Left lung (tissue), 10 donors: ENCODE data around the gene PWWP2A. TPM values are rescaled to one million over a fixed set of nuclear protein-coding genes. Genes with fewer than 3 reads are reported as not detected.

Source experiments
- ATAC-seq: fragments of 200-7000 bp; cut with Tn5 transposase; one replicate; pipeline ENCODE4 v1.9.1; 2020; ENCODE audit warnings: moderate library complexity
- DNase-seq, 4 donors: peaks; one replicate each; pipeline ENCODE4 v3.0.0-alpha.2; 2013 to 2020
- H3K27ac ChIP-seq, 2 donors: fragments of 200-600 bp; sonication (generic) in 1 of 2; one replicate each; pipeline versions ENCODE4 v1.5.0 to v1.8.0; 2020 to 2021
- H3K27me3 ChIP-seq, 2 donors: fragments of 200-600 bp; sonication (generic) in 1 of 2; one replicate each; pipeline versions ENCODE4 v1.5.0 to v1.8.0; 2020 to 2021
- H3K36me3 ChIP-seq, 2 donors: fragments of 200-600 bp; sonication (generic) in 1 of 2; one replicate each; pipeline versions ENCODE4 v1.5.0 to v1.8.0; 2020 to 2021
- H3K4me1 ChIP-seq, 2 donors: fragments of 200-600 bp; one replicate each; pipeline ENCODE4 v1.8.0; 2021
- H3K4me3 ChIP-seq, 2 donors: fragments of 200-600 bp; sonication (generic) in 1 of 2; one replicate each; pipeline versions ENCODE4 v1.5.0 to v1.8.0; 2020 to 2021; ENCODE audit warnings: mild to moderate bottlenecking in 1 of 2
- H3K9me3 ChIP-seq, 2 donors: fragments of 200-600 bp; sonication (generic) in 1 of 2; one replicate each; pipeline versions ENCODE4 v1.5.0 to v1.8.0; 2020 to 2021
- CTCF ChIP-seq, 2 donors: fragments of 200-600 bp; sonication (generic) in 1 of 2; IDR thresholded peaks; one replicate each; pipeline versions ENCODE4 v1.5.0 to v1.8.0; 2021; ENCODE audit warnings: antibody characterized with exemption in 2 of 2
- intact Hi-C, 2 donors: fragments of 100-400 bp; cut with DNase I; formaldehyde crosslinking; loops; one replicate each; pipeline versions ENCODE4 v1.11.2 to v1.14.2; 2022
- polyA plus RNA-seq, 6 donors: library from polyadenylated mRNA; unstranded; fragments of 120-200 nt; gene quantifications; one replicate each; pipeline ENCODE4 v1.2.1, GENCODE V29; 2013; ENCODE audit not compliant: insufficient read length in 6 of 6
- total RNA-seq, 2 donors: library from RNA; stranded (reverse); fragmentation: NEBNext Ultra II Directional; extraction: Animal tissue kit (Norgen Biotek cat#: 25700); gene quantifications; one replicate each; pipeline ENCODE4 v1.2.1, GENCODE V29; 2021
- donor health status: DM: no; HTN: yes; CAD: no.
- donor health status: DM: no; HTN: no; CAD: no.

Gene PWWP2A
- total and polyA plus RNA-seq, 8 donors, result 24.6 to 37.2 (median 34.7) TPM

GRCh38 chr5:160054831-160055230, 64.4 kb downstream of the PWWP2A start:
- intact Hi-C loops, result no loop called here
- peak; percentile 41 for ATAC-seq
- no peak for DNase-seq
- Histone ChIP-seq H3K27ac (no peak overlapping the region), H3K4me1 (no peaks in the 10 kb centered on the region), H3K36me3 (peaks cover 0 to 95% of the 10 kb centered on the region in 2 donors), H3K4me3 (no peak overlapping the region), H3K27me3 (no peaks in the 10 kb centered on the region), H3K9me3 (no peaks in the 10 kb centered on the region)
- no peak for TF ChIP-seq CTCF (IDR thresholded peaks at IDR 0.05)

- H3K27ac ChIP-seq, result no peak overlapping the region
- intact Hi-C loops, result no loop called here
- H3K9me3 ChIP-seq, result no peaks in the 10 kb centered on the region
- H3K36me3 ChIP-seq, result peaks cover 0 to 94% of the 10 kb centered on the region in 2 donors
- DNase-seq (no peak), ATAC-seq (no peak)
- H3K27me3 ChIP-seq, result no peaks in the 10 kb centered on the region
- no peak overlapping the region for H3K4me3 ChIP-seq
- TF ChIP-seq CTCF (IDR thresholded peaks at IDR 0.05), result no peak
- no peaks in the 10 kb centered on the region for H3K4me1 ChIP-seq
These were observed 65.2 kb downstream of the PWWP2A start for GRCh38 chr5:160054047-160054446.

GRCh38 chr5:160049099-160049498, 70.2 kb downstream of the PWWP2A start:
- TF ChIP-seq CTCF (IDR thresholded peaks at IDR 0.05), result no peak
- peaks cover 0 to 62% of the 10 kb centered on the region in 2 donors for H3K36me3 ChIP-seq
- intact Hi-C loops, result no loop called here
- no peak overlapping the region for H3K27ac ChIP-seq
- H3K4me1 ChIP-seq, result peaks cover 0 to 3% of the 10 kb centered on the region in 2 donors
- no peak for ATAC-seq
- DNase-seq, result no peak
- no peaks in the 10 kb centered on the region for H3K9me3 ChIP-seq
- H3K4me3 ChIP-seq, result no peak overlapping the region
- no peaks in the 10 kb centered on the region for H3K27me3 ChIP-seq

GRCh38 chr5:160048131-160048530, 71.1 kb downstream of the PWWP2A start:
- H3K36me3 ChIP-seq, result peaks cover 0 to 60% of the 10 kb centered on the region in 2 donors
- peak; percentile 80 for ATAC-seq
- no peaks in the 10 kb centered on the region for H3K27me3 ChIP-seq
- H3K4me3 ChIP-seq, result no peak overlapping the region
- peaks cover 0 to 3% of the 10 kb centered on the region in 2 donors for H3K4me1 ChIP-seq
- TF ChIP-seq CTCF (IDR thresholded peaks at IDR 0.05), result no peak
- H3K27ac ChIP-seq, result no peak overlapping the region
- intact Hi-C loops, result no loop called here
- peak in 1 of 4 donors; percentile 37 for DNase-seq
- no peaks in the 10 kb centered on the region for H3K9me3 ChIP-seq

- Histone ChIP-seq H3K4me3 (no peak overlapping the region), H3K9me3 (no peaks in the 10 kb centered on the region), H3K27me3 (no peaks in the 10 kb centered on the region), H3K27ac (no peak overlapping the region), H3K36me3 (peaks cover 0 to 56% of the 10 kb centered on the region in 2 donors), H3K4me1 (peaks cover 0 to 3% of the 10 kb centered on the region in 2 donors)
- no peak for TF ChIP-seq CTCF (IDR thresholded peaks at IDR 0.05)
- ATAC-seq, result peak; percentile 17
- DNase-seq, result no peak
- intact Hi-C loops, result no loop called here
These were observed 71.8 kb downstream of the PWWP2A start for GRCh38 chr5:160047423-160047822.
